Measurements from ENCODE around the gene FAM187B. TPM values are rescaled to one million over a fixed set of nuclear protein-coding genes. Genes with fewer than 3 reads are reported as not detected.

Gene FAM187B
- total and polyA plus RNA-seq, 10 donors = 0.48 to 0.61 (median 0.51) TPM; not detected in 7

DNA sequence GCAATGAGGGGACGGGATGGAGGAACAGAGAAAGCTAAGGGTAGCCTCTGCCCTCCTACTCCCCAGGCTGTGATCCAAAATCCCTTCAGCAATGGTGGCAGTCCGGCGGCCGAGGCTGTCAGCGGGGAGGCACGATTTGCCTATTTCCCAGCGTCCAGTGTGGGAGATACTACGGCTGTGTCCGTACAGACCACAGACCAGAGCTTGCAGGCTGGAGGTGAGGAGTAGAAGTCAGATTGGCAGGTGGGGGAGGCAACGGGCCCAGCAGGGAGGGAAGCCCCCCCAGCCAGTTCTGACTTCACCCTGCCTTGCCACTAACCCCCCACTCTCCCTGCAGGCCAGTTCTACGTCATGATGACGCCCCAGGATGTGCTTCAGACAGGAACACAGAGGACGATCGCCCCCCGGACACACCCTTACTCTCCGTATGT, 41.9 kb upstream of the FAM187B start:
- peaks cover 0 to 68% (median 40%) of the 10 kb centered on the region in 6 donors for H3K36me3 ChIP-seq
- TF ChIP-seq POLR2A (IDR thresholded peaks at IDR 0.05) = no peak
- TF ChIP-seq, protein P1, sequence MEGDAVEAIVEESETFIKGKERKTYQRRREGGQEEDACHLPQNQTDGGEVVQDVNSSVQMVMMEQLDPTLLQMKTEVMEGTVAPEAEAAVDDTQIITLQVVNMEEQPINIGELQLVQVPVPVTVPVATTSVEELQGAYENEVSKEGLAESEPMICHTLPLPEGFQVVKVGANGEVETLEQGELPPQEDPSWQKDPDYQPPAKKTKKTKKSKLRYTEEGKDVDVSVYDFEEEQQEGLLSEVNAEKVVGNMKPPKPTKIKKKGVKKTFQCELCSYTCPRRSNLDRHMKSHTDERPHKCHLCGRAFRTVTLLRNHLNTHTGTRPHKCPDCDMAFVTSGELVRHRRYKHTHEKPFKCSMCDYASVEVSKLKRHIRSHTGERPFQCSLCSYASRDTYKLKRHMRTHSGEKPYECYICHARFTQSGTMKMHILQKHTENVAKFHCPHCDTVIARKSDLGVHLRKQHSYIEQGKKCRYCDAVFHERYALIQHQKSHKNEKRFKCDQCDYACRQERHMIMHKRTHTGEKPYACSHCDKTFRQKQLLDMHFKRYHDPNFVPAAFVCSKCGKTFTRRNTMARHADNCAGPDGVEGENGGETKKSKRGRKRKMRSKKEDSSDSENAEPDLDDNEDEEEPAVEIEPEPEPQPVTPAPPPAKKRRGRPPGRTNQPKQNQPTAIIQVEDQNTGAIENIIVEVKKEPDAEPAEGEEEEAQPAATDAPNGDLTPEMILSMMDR (IDR thresholded peaks at IDR 0.05 in 8 of 11, conservative IDR thresholded peaks at IDR 0.05 in 3 of 11) = no peak
- TF ChIP-seq POLR2AphosphoS5 (IDR thresholded peaks at IDR 0.05) = no peak
- peaks cover 32 to 76% (median 57%) of the 10 kb centered on the region in 6 donors for H3K4me1 ChIP-seq
- H3K9me3 ChIP-seq = no peaks in the 10 kb centered on the region
- WGBS, 5 donors = 88 to 90% (median 89%) methylated on average over 15 to 16 of the region's 16 CpGs
- peak overlapping the region in 5 of 8 donors; percentile 93 to 97 (median 95) for H3K27ac ChIP-seq
- DNase-seq = no peak
- peak overlapping the region in 2 of 8 donors; percentile 64 to 90 for H3K4me3 ChIP-seq
- intact Hi-C loops (cut with DNase I; ENCODE audit: low total_unique reads) = loop anchor here (10.0 kb wide), 1 partner anchor 64 kb away; no protein-coding TSS in a partner anchor
- no peaks in the 10 kb centered on the region for H3K27me3 ChIP-seq (replicated peaks in 1 of 7)

- Histone ChIP-seq H3K36me3 (peaks cover 0 to 62% (median 34%) of the 10 kb centered on the region in 6 donors), H3K27ac (peak overlapping the region; percentile 87 to 97 (median 94)), H3K4me3 (peak overlapping the region; percentile 53 to 90 (median 64)), H3K27me3 (replicated peaks in 1 of 7) (no peaks in the 10 kb centered on the region), H3K4me1 (peaks cover 32 to 81% (median 66%) of the 10 kb centered on the region in 6 donors), H3K9me3 (no peaks in the 10 kb centered on the region)
- intact Hi-C loops (cut with DNase I; ENCODE audit: low total_unique reads) = loop anchor here (5.0 to 10.0 kb wide), 2 partner anchors 65 to 117 kb away; partner anchors contain the start of gene FXYD5
- peak; percentile 97 for DNase-seq
- TF ChIP-seq, protein P1 (IDR thresholded peaks at IDR 0.05 in 8 of 11, conservative IDR thresholded peaks at IDR 0.05 in 3 of 11) = peak; percentile 38 to 95 (median 91)
- no peak for TF ChIP-seq POLR2A (IDR thresholded peaks at IDR 0.05)
- peak; percentile 80 to 84 (median 81) for TF ChIP-seq POLR2AphosphoS5 (IDR thresholded peaks at IDR 0.05)
- 0 to 6% (median 4%) methylated on average over 11 to 66 of the region's 66 CpGs for WGBS, 5 donors
Observed at GRCh38 chr19:35269438-35270117, 41.0 kb upstream of the FAM187B start.

GRCh38 chr19:35268536-35269437, 40.2 kb upstream of the FAM187B start, which contains the start of gene USF2:
TSS of gene USF2 (plus strand) at chr19:35268962. CDS start at chr19:35269102, 140 bp downstream.
- Histone ChIP-seq H3K4me3 (peak within 1 kb of the TSS; percentile 64 to 90 (median 72)), H3K9me3 (no peaks in the 10 kb centered on the region), H3K36me3 (peaks cover 0 to 60% (median 27%) of the 10 kb centered on the region in 6 donors), H3K4me1 (peaks cover 32 to 81% (median 73%) of the 10 kb centered on the region in 6 donors), H3K27ac (peak within 1 kb of the TSS; percentile 93 to 97 (median 94)), H3K27me3 (replicated peaks in 1 of 7) (no peaks in the 10 kb centered on the region)
- TF ChIP-seq POLR2AphosphoS5 (IDR thresholded peaks at IDR 0.05) = peak; percentile 40 to 62 (median 59)
- TF ChIP-seq, protein P1 (IDR thresholded peaks at IDR 0.05 in 8 of 11, conservative IDR thresholded peaks at IDR 0.05 in 3 of 11) = no peak
- TF ChIP-seq POLR2A (IDR thresholded peaks at IDR 0.05) = no peak
- peak; percentile 94 for DNase-seq
- intact Hi-C loops (cut with DNase I; ENCODE audit: low total_unique reads) = loop anchor here (5.0 kb wide), 1 partner anchor 116 kb away; the partner anchor contains the start of gene FXYD5
- 0 to 2% (median 1%) methylated on average over 44 to 121 of the region's 126 CpGs for WGBS, 5 donors

All from spleen (tissue), 11 donors.